ENCODE results near the gene USH2A. TPM values are rescaled to one million over a fixed set of nuclear protein-coding genes. Genes with fewer than 3 reads are reported as not detected.
A peak's percentile ranks its signal among the peaks of the same experiment; 100 is the strongest.

The USH2A gene
- polyA plus RNA-seq, 2 of the 4 experiments (the other 2 are of a cell fraction), result not detected

DNA sequence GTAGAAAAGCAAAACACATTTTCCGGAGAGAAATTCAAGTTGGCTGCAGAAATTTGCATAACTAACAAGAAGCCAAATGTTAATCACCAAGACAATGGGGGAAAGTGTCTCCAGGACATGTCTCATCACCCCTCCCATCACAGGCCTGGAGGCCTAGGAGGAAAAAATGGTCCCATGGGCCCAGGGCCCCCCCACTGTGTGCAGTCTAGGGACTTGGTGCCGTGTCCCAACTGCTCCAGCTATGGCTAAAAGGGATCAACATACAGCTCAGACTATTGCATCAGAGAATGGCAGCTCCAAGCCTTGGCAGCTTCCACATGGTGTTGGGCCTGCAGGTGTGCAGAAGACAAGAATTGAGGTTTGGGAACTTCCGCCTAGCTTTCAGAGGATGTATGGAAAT, 138.2 kb downstream of the USH2A start:
- 21% methylated on average over 3 of the region's 3 CpGs for WGBS (ENCODE audit: missing lambda C conversion rate)
- Histone ChIP-seq H3K27ac (no peak overlapping the region), H3K4me3 (no peak overlapping the region), H3K4me2 (no peak overlapping the region), H3K9me3 (no peaks in the 10 kb centered on the region), H3K4me1 (no peaks in the 10 kb centered on the region)
- ChIA-PET POLR2A (no interaction called here), CTCF (no interaction called here)
- no peak for DNase-seq (ENCODE audit: low read depth in 1 of 2, low spot score in 1 of 2)
- TF ChIP-seq ZFP36 (IDR thresholded peaks at IDR 0.05; ENCODE audit: borderline replicate concordance, partially characterized antibody) (peak; percentile 89), ZNF302 (CRISPR knock-in tag; IDR thresholded peaks at IDR 0.05) (no peak)
- FAIRE-seq, result no peak
- no peak for ATAC-seq

GRCh38 chr1:216281757-216282156, 141.5 kb downstream of the USH2A start:
- POLR2A ChIA-PET, result no interaction called here
- no peak overlapping the region for H3K27ac ChIP-seq
- ATAC-seq, result no peak
- H3K9me3 ChIP-seq, result no peaks in the 10 kb centered on the region
- CTCF ChIA-PET, result no interaction called here
- no peak overlapping the region for H3K4me3 ChIP-seq
- FAIRE-seq, result no peak
- DNase-seq (ENCODE audit: low read depth in 1 of 2, low spot score in 1 of 2), result no peak
- no peaks in the 10 kb centered on the region for H3K4me1 ChIP-seq
- 44% methylated on average over 2 of the region's 2 CpGs for WGBS (ENCODE audit: missing lambda C conversion rate)
- H3K4me2 ChIP-seq, result no peak overlapping the region
- no peak for TF ChIP-seq RNF2 (IDR thresholded peaks at IDR 0.05; ENCODE audit: borderline replicate concordance, low read depth)
- no peak for TF ChIP-seq SMC3 (IDR thresholded peaks at IDR 0.05)
- no peak for TF ChIP-seq ZSCAN20 (CRISPR knock-in tag; IDR thresholded peaks at IDR 0.05)
- no peak for TF ChIP-seq JUN (IDR thresholded peaks at IDR 0.05)
- no peak for TF ChIP-seq NR3C1 (IDR thresholded peaks at IDR 0.05)
- no peak for TF ChIP-seq CHD2 (IDR thresholded peaks at IDR 0.05; ENCODE audit: low read length, partially characterized antibody)
- no peak for TF ChIP-seq FOXS1 (CRISPR knock-in tag; IDR thresholded peaks at IDR 0.05)
- TF ChIP-seq HOXB13 (CRISPR knock-in tag; IDR thresholded peaks at IDR 0.05; ENCODE audit: low read depth), result no peak
- TF ChIP-seq RFX5 (IDR thresholded peaks at IDR 0.05), result no peak
- TF ChIP-seq REST (IDR thresholded peaks at IDR 0.05), result no peak
- TF ChIP-seq ATOH8 (CRISPR knock-in tag; IDR thresholded peaks at IDR 0.05; ENCODE audit: low read depth), result no peak

GRCh38 chr1:216270086-216270773, 153.0 kb downstream of the USH2A start:
- POLR2A ChIA-PET, result no interaction called here
- WGBS (ENCODE audit: missing lambda C conversion rate), result 1% methylated on average over 2 of the region's 2 CpGs
- no peak for FAIRE-seq
- no peak overlapping the region for H3K27ac ChIP-seq
- CTCF ChIA-PET, result no interaction called here
- no peaks in the 10 kb centered on the region for H3K9me3 ChIP-seq
- H3K4me3 ChIP-seq, result no peak overlapping the region
- no peaks in the 10 kb centered on the region for H3K4me1 ChIP-seq
- TF ChIP-seq PHF8 (IDR thresholded peaks at IDR 0.05; ENCODE audit: borderline replicate concordance, low read depth), result no peak
- TF ChIP-seq, protein P1, sequence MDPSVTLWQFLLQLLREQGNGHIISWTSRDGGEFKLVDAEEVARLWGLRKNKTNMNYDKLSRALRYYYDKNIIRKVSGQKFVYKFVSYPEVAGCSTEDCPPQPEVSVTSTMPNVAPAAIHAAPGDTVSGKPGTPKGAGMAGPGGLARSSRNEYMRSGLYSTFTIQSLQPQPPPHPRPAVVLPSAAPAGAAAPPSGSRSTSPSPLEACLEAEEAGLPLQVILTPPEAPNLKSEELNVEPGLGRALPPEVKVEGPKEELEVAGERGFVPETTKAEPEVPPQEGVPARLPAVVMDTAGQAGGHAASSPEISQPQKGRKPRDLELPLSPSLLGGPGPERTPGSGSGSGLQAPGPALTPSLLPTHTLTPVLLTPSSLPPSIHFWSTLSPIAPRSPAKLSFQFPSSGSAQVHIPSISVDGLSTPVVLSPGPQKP (IDR thresholded peaks at IDR 0.05; ENCODE audit: low read depth, low read length), result no peak
- TF ChIP-seq CBX2 (IDR thresholded peaks at IDR 0.05; ENCODE audit: borderline replicate concordance, low read depth), result no peak
- no peak for TF ChIP-seq TP53 (CRISPR knock-in tag; IDR thresholded peaks at IDR 0.05)
- no peak for TF ChIP-seq EHMT2 (IDR thresholded peaks at IDR 0.05; ENCODE audit: low read depth)
- TF ChIP-seq, protein P2, sequence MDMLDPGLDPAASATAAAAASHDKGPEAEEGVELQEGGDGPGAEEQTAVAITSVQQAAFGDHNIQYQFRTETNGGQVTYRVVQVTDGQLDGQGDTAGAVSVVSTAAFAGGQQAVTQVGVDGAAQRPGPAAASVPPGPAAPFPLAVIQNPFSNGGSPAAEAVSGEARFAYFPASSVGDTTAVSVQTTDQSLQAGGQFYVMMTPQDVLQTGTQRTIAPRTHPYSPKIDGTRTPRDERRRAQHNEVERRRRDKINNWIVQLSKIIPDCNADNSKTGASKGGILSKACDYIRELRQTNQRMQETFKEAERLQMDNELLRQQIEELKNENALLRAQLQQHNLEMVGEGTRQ (IDR thresholded peaks at IDR 0.05), result no peak
- TF ChIP-seq NPAS2 (CRISPR knock-in tag; IDR thresholded peaks at IDR 0.05; ENCODE audit: borderline replicate concordance), result no peak
- no peak for TF ChIP-seq SMC3 (IDR thresholded peaks at IDR 0.05)
- no peak for TF ChIP-seq GATA3 (IDR thresholded peaks at IDR 0.05; ENCODE audit: borderline replicate concordance)
- TF ChIP-seq HMGXB4 (CRISPR knock-in tag; IDR thresholded peaks at IDR 0.05; ENCODE audit: borderline replicate concordance), result no peak
- TF ChIP-seq HOXB5 (CRISPR knock-in tag; IDR thresholded peaks at IDR 0.05), result no peak
- TF ChIP-seq POLR2A (IDR thresholded peaks at IDR 0.05; ENCODE audit: low read length), result no peak
- no peak for TF ChIP-seq KDM5A (IDR thresholded peaks at IDR 0.05)
- no peak for ATAC-seq
- no peak for DNase-seq (ENCODE audit: low read depth in 1 of 2, low spot score in 1 of 2)
- no peak overlapping the region for H3K4me2 ChIP-seq
